T-helper 22 cell (primary cell): ENCODE measurements around the gene MAML3.

Experiments used
- DNase-seq: peaks from one replicate; pipeline ENCODE4 v3.0.0-alpha.2; 2020; ENCODE audit warnings: low read depth

The MAML3 gene

GRCh38 chr4:140153718-140154571, at the start of gene MAML3:
MAML3 (minus strand) TSS chr4:140154184; CDS start chr4:140153327, 857 bp downstream.
- DNase-seq: peak; percentile 71

- DNase-seq: no peak
These were observed 45.0 kb upstream of the MAML3 start for GRCh38 chr4:140198942-140199341.

- no peak for DNase-seq
These were observed 41.8 kb upstream of the MAML3 start for GRCh38 chr4:140195806-140196205.

GRCh38 chr4:140189805-140190204, 35.8 kb upstream of the MAML3 start:
- DNase-seq: no peak

DNA sequence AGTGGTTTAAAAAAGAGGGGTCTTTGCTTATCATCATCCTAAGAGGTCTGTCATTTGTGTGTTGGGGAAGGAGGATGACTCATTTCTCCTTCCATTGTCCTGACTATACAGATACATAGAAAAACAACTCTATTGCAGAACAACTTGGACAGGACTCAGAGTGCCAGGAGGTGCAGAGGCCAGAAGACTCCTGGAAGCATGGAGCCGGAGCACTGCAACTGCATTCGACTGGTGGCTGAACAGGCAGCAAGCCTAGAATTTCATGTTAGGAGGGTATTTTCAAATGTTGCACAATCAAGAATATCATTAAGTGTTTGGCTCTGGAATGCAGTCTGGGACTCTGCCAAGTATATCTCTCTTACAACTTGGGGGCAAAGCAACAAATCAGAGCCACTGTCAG, 35.0 kb upstream of the MAML3 start:
- no peak for DNase-seq

GRCh38 chr4:140187316-140187695, 33.3 kb upstream of the MAML3 start:
- no peak for DNase-seq

DNA sequence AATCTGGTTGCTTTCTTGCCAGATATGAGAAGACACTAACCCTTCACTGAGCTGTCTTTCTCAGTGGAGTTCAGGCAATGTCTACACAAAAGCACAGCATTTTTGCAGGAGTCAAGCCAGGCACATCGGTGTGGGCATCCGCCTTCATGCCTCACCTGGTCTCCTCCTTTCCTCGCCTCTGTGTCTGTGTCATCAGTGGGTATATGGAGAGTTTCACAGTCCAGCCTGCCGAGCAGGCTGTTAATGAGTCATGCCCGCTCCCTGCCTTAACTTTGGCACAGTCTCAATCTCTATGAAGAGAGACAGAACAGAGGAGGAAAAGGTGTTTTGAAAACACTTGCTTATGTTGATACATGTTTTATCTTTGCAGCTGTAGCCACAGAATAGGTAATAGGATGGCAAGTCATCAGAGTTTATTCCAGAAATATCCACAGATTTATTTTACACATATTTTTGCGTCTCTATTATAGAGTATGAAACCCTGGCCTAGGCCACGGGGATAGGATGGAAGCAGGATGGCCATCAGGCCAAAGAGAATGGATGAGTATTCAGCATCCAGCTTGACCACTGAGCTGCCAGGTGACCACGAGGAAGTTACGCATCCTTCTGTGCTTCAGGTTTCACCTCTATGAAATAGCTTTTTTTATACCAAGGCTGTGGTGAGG, 32.8 kb upstream of the MAML3 start:
- DNase-seq: no peak

DNA sequence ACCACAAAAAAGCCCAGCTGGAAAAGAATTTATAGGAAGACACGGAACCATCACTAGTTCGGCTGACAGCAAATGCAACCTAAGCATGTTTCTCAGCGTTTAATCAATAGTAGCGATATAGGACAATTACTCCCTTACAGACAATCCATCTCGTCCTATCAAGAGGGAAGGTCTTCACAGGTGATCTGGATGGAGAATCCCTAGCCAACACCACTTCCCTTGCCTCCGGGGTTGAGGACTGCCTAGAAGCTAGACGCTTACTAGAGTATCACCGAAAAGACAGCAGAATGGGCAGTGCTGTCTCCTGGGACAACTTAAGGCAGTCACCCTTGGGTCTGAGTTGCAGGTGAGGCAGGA, 32.1 kb upstream of the MAML3 start:
- no peak for DNase-seq

GRCh38 chr4:140185412-140186081, 31.6 kb upstream of the MAML3 start:
- DNase-seq: no peak

- no peak for DNase-seq
These were observed 29.3 kb upstream of the MAML3 start for GRCh38 chr4:140183270-140183669.

DNA sequence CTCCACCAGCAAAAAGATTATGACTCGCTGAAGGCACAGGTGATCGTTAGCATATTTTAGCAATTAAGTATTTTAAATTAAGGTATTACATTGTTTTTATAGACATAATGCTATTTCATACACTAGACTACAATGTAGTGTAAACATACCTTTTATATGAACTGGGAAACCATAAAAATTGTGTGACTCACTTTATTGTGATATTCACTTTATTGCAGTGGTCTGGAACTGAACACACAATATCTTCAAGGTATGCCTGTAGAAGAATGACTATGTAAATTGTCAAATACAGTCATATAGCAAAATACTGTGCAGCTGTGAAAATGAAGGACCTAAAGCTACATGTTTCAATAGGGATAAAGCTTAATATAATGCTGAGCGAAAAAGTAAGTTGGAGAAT, 26.6 kb upstream of the MAML3 start:
- no peak for DNase-seq

GRCh38 chr4:140176735-140177134, 22.8 kb upstream of the MAML3 start:
- no peak for DNase-seq

GRCh38 chr4:140174543-140174942, 20.6 kb upstream of the MAML3 start:
- DNase-seq: no peak

- DNase-seq: no peak
These were observed 19.0 kb upstream of the MAML3 start for GRCh38 chr4:140172960-140173359.

DNA sequence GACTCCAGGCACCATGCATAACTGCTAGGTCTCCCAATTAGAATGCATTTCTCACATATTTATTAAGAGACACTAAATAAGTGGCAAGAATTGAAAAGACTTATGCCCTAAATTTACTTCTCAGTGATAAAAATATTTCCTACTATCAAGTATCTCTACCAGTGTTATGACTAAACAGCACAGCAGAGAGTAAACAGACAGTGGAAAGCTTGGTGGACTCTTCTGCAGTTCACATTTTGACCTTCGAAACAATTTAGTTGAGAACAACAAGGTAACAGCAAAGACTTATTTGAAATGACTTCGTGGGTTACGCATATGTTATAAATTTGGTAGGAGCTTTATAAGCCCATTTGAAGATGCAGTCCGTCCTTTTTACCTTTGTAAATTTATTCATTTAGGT, 16.3 kb upstream of the MAML3 start:
- DNase-seq: no peak

GRCh38 chr4:140168936-140169335, 15.0 kb upstream of the MAML3 start:
- DNase-seq: no peak

DNA sequence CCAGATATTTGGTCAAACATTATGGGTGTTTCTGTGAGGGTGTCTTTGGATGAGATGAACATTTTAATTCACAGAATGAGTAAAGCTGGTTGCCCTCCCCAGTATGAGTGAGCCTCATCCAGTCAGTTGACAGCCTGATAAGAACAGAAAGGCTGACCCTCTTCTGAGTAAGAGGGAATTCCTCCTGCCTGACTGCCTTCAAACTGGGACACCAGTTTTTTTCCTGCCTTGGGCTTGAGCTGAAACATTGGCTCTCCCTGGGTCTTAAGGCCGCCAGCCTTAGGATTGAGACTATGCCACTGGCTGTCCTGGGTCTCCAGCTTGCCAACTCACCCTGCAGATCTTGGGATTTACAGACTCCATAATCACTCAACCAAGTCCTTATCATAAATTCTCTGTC, 14.5 kb upstream of the MAML3 start:
- DNase-seq: no peak

- DNase-seq: no peak
These were observed 9.2 kb upstream of the MAML3 start for GRCh38 chr4:140163029-140163810.

GRCh38 chr4:140162596-140162995, 8.6 kb upstream of the MAML3 start:
- no peak for DNase-seq

DNA sequence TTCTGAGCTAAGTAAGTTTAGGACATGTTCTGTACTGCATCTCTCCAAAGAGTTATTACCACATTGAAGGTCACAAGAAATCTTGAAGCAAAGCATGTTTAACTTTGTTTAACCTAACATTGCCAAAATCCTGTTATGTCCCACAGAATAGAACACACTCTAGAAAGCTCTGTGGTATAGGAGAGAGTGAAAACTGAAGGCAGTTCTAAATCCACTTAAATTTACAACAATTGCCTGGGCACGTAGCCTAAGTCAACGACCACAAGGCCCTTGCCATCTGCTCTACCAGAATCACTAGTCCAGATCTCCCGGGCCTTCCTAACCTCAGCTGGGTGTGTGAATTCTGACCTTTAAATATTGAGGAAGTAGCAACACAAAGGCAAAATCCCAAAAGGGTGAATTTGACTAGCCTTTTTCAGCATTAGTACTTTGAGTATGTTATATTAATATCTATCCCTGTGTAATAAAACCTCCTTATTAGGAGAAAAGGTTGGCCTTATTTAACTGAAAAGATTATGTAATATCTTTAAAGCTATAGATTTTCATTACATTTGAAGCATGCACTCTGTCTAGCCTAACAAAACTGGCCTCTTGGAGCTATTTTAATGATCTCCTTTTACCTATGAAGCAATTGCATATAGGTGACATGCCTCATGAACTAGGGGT, 4.5 kb upstream of the MAML3 start:
- DNase-seq: no peak

- no peak for DNase-seq
These were observed 3.4 kb upstream of the MAML3 start for GRCh38 chr4:140157341-140157740.
